Measurements from ENCODE around the gene CERS4.

Gene CERS4

GRCh38 chr19:8233370-8233769, 24.2 kb downstream of the CERS4 start:
- H2AFZ ChIP-seq (ENCODE audit: low read length) = no peak overlapping the region
- no peak overlapping the region for H3K27ac ChIP-seq (ENCODE audit: low read length)
- H3K9ac ChIP-seq (ENCODE audit: low read length) = no peak overlapping the region
- H3K4me3 ChIP-seq (ENCODE audit: low read length) = no peak overlapping the region
- no peak for DNase-seq
- no peak overlapping the region for H3K4me2 ChIP-seq (ENCODE audit: low read depth, low read length)
- no peaks in the 10 kb centered on the region for H3K4me1 ChIP-seq (ENCODE audit: low read length)
- H3K79me2 ChIP-seq (ENCODE audit: low read length) = no peaks in the 10 kb centered on the region
- H3K27me3 ChIP-seq (replicated peaks; ENCODE audit: insufficient read depth, low read length) = peaks cover 69% of the 10 kb centered on the region
- no peaks in the 10 kb centered on the region for H3F3A ChIP-seq (ENCODE audit: insufficient read depth, low read length)
- no peaks in the 10 kb centered on the region for H3K36me3 ChIP-seq (replicated peaks; ENCODE audit: insufficient read depth, low read length)
- H3K9me2 ChIP-seq (replicated peaks; ENCODE audit: insufficient read depth, low read length) = no peaks in the 10 kb centered on the region
- no peaks in the 10 kb centered on the region for H3K9me3 ChIP-seq (replicated peaks; ENCODE audit: insufficient read depth, low read length)
- TF ChIP-seq EZH2phosphoT487 (IDR thresholded peaks at IDR 0.05; ENCODE audit: low read length) (no peak), EZH2 (optimal IDR thresholded peaks at IDR 0.05; ENCODE audit: low read depth, low read length) (no peak), CTCF (IDR thresholded peaks at IDR 0.05; ENCODE audit: low read length) (no peak)
- no peaks in the 10 kb centered on the region for H4K20me1 ChIP-seq (ENCODE audit: insufficient read depth, low read length)

DNA sequence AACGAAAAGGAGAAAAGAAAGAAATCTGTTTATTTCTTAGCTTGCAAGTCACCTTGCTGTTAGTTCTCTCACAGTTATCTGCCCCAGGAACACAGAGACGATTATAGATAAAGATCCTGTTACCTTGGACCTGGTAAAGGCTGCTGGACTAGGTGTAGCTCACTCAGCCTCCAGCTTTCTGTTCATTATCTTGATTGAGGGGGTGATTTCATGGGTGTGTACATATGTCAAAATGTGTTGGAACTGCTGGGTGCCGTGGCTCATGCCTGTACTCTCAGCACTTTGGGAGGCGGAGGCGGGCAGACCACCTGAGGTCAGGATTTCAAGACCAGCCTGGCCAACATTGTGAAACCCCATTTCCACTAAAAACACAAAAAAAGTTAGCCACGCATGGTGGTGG, 27.9 kb downstream of the CERS4 start:
- H3K27ac ChIP-seq (ENCODE audit: low read length) = no peak overlapping the region
- no peaks in the 10 kb centered on the region for H3K9me2 ChIP-seq (replicated peaks; ENCODE audit: insufficient read depth, low read length)
- H3K79me2 ChIP-seq (ENCODE audit: low read length) = no peaks in the 10 kb centered on the region
- H3K9ac ChIP-seq (ENCODE audit: low read length) = no peak overlapping the region
- no peaks in the 10 kb centered on the region for H3K36me3 ChIP-seq (replicated peaks; ENCODE audit: insufficient read depth, low read length)
- no peak for TF ChIP-seq EZH2 (optimal IDR thresholded peaks at IDR 0.05; ENCODE audit: low read depth, low read length)
- no peak for TF ChIP-seq EZH2phosphoT487 (IDR thresholded peaks at IDR 0.05; ENCODE audit: low read length)
- TF ChIP-seq CTCF (IDR thresholded peaks at IDR 0.05; ENCODE audit: low read length) = no peak
- H3K4me3 ChIP-seq (ENCODE audit: low read length) = no peak overlapping the region
- peaks cover 60% of the 10 kb centered on the region for H3K27me3 ChIP-seq (replicated peaks; ENCODE audit: insufficient read depth, low read length)
- DNase-seq = no peak
- no peaks in the 10 kb centered on the region for H3F3A ChIP-seq (ENCODE audit: insufficient read depth, low read length)
- peaks cover 10% of the 10 kb centered on the region; the same call in 1 of the 2 replicates for H3K4me1 ChIP-seq (ENCODE audit: low read length)
- H3K9me3 ChIP-seq (replicated peaks; ENCODE audit: insufficient read depth, low read length) = no peaks in the 10 kb centered on the region
- H4K20me1 ChIP-seq (ENCODE audit: insufficient read depth, low read length) = no peaks in the 10 kb centered on the region
- no peak overlapping the region for H3K4me2 ChIP-seq (ENCODE audit: low read depth, low read length)
- H2AFZ ChIP-seq (ENCODE audit: low read length) = no peak overlapping the region

DNA sequence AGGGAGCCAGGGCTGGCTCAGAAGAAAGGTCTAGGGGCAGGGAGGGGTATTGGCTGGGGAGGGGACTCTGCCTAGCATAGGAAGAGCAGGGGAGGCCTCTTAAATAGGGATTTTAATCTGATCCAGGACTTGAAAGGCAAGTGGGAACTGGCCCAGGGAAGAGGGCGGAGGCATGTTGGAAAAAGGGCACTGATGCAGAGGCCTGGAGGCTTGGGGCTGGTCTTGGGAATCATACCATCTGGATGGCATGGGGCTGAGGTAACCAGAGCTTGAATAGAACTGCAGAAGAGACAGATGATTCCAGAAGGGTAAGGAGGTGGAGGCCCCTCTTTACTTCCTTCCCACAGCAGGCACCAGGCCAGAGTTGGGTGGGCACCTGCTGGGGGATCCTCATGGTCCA, 29.1 kb downstream of the CERS4 start:
- H3K27me3 ChIP-seq (replicated peaks; ENCODE audit: insufficient read depth, low read length) = peaks cover 55% of the 10 kb centered on the region
- no peaks in the 10 kb centered on the region for H4K20me1 ChIP-seq (ENCODE audit: insufficient read depth, low read length)
- no peaks in the 10 kb centered on the region for H3F3A ChIP-seq (ENCODE audit: insufficient read depth, low read length)
- no peaks in the 10 kb centered on the region for H3K9me2 ChIP-seq (replicated peaks; ENCODE audit: insufficient read depth, low read length)
- H2AFZ ChIP-seq (ENCODE audit: low read length) = no peak overlapping the region
- TF ChIP-seq EZH2 (optimal IDR thresholded peaks at IDR 0.05; ENCODE audit: low read depth, low read length) (no peak), CTCF (IDR thresholded peaks at IDR 0.05; ENCODE audit: low read length) (no peak)
- H3K4me2 ChIP-seq (ENCODE audit: low read depth, low read length) = no peak overlapping the region
- no peak for DNase-seq
- peaks cover 10% of the 10 kb centered on the region; the same call in 1 of the 2 replicates for H3K4me1 ChIP-seq (ENCODE audit: low read length)
- H3K36me3 ChIP-seq (replicated peaks; ENCODE audit: insufficient read depth, low read length) = no peaks in the 10 kb centered on the region
- H3K79me2 ChIP-seq (ENCODE audit: low read length) = no peaks in the 10 kb centered on the region
- H3K27ac ChIP-seq (ENCODE audit: low read length) = no peak overlapping the region
- no peak overlapping the region for H3K4me3 ChIP-seq (ENCODE audit: low read length)
- no peak overlapping the region for H3K9ac ChIP-seq (ENCODE audit: low read length)
- H3K9me3 ChIP-seq (replicated peaks; ENCODE audit: insufficient read depth, low read length) = no peaks in the 10 kb centered on the region

Data from MM.1S (cell line).